HG02588 (cell line): ENCODE data around the gene HECW1.
"Not testable (repeated sequence)": the region's sequence is repeated elsewhere in the genome, so short reads cannot be mapped to it uniquely, and the experiment has no call there.

Experiments used
- ATAC-seq: cut with Tn5 transposase; IDR thresholded peaks from one replicate; pipeline ENCODE4 v1.9.1; 2021; ENCODE audit warnings: mild to moderate bottlenecking, moderate library complexity; ENCODE audit not compliant: unreplicated experiment

The HECW1 gene

GRCh38 chr7:43201912-43202311 lies 89.5 kb downstream of the HECW1 start:
- ATAC-seq: no peak

DNA sequence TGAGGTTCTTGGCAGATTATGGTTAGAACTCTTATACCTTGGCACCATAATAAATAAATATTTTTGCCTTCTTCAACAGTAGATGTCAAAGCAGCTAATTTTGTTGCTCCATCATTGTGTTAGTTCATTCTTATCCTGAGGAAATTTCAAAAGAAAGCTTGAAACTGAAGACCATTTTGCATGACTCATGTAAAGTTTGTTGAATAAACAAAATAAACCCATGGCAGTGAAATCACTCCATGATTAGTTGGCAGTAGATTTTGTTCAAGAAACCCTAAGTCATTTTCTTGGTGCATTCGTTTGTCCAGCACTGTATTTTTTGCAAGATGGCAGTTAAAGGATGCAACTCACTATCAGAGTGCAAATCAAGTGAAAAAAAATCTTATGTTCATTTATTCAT lies 91.6 kb downstream of the HECW1 start:
- ATAC-seq: no peak

DNA sequence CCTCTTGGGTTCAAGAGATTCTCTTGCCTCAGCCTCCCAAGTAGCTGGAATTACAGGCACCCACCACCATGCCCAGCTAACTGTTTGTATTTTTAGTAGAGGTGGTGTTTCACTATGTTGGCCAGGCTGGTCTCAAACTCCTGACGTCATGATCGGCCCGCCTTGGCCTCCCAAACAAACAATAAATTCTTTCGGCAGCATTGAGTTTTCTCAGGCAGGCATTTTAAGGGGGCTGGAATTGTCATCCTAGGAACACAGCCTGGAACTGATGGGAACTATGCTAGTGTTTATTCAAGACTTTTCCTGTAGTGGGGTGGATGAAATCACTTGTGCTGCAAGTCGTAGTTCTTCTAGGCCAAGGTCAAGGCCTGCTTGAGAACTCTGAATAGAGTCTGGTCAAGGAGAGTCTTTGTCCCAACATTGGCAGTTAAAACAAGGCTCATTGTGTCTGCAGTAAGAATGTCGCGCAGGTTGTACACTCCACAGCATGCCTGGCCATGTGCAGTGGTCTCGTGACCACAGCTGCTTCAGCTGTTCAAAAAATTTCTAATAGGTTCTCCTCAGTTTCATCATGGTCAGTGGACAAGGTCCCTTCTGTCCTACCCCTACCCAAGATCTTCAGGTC lies 92.8 kb downstream of the HECW1 start:
- ATAC-seq: no peak

GRCh38 chr7:43208242-43208641 lies 95.8 kb downstream of the HECW1 start:
- no peak for ATAC-seq

DNA sequence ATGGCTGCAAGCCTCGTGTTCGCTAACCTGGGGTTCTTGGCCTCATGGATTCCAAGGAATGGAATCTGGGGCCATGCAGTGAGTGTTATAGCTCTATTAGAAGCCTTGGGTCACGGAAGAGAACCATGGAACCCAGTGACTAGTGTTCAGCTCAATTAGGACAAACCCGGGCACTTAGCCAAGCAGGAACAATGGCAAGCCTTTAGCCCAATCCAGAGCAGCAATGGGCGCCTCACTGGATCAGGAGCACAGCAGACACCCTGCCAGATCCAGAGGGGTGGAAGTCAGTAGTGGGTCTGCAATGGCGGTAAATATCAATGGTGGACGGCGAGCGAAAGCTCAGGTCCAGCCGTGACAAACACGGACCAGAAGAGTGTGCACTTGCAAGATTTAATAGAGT lies 98.1 kb downstream of the HECW1 start:
- not testable (repeated sequence) for ATAC-seq

DNA sequence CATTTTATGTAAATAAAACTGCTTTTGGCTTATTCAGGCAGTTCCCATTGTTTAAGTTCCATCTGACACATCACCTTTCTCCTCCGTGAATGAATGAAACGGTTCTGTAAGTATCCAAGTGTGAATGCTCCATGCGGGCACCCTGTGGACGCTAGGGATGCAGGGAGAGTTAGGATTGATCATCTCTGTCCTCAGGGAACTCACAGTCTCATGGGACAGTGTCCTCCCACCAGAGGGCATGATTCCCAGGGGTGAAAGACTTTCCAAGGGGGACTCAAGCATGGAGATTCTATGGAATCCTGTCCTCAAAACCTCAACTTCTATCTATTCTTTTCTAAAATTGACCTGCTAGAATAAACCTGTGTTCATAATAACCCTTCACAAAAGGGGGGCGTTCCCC lies 98.8 kb downstream of the HECW1 start:
- no peak for ATAC-seq

DNA sequence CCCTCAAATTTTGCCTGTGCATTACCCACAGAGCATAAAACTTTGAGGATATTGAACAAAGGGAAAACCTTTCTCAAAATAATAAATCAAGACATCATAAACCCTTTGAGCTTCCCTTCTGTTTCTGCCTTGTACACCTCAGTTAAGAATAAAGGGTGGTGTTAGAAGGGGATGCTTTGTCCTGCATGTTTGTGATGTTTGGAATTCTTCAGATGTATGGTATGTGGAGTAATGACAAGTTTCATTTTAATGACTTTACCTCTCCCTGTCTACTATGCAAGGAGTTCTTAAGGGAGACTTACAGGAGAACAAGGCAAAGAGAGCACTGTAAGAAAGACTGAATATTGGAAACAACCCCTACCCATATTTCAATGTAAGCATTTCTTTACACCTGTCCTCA lies 99.2 kb downstream of the HECW1 start:
- no peak for ATAC-seq

GRCh38 chr7:43212921-43213320 lies 100.5 kb downstream of the HECW1 start:
- ATAC-seq: no peak

- ATAC-seq: no peak
Measured at GRCh38 chr7:43215061-43215460, 102.6 kb downstream of the HECW1 start.

DNA sequence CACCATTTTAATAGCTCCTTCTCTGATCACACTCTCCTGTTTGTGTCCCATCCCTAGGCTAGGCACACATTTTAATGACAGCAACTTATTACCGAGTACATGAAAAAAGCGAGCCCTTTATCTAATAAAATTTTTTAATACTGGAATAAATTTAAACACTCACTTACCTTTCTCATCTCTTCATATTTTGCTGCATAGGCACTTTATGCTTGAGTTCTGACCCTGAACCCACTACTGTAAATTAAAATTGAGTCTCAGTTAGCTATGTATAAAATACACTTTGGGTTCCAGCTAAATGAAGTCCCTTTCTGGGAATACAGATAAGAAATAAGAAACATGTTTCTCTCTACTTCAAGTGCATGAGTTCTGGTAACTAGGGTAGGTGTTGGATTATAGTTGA lies 104.6 kb downstream of the HECW1 start:
- no peak for ATAC-seq

DNA sequence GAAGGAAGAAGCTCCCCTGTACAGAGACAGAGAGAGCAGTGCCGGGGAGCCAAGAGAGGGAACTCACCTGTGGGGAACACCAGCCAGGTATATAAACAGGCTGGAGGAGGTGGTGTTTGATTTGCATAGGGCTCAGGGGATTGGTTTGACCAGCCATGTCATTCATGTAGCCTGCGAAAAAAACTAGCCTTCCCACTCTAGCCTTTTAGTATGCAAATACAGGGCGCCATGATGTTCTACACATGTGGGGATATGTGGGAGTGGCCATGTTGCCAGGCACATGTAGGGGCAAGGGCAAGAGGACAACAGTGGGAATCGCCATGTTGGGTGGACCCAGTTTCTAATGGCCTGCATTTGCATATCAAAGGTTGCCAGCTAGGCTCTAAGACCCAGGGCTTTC lies 106.5 kb downstream of the HECW1 start:
- ATAC-seq: not testable (repeated sequence)

DNA sequence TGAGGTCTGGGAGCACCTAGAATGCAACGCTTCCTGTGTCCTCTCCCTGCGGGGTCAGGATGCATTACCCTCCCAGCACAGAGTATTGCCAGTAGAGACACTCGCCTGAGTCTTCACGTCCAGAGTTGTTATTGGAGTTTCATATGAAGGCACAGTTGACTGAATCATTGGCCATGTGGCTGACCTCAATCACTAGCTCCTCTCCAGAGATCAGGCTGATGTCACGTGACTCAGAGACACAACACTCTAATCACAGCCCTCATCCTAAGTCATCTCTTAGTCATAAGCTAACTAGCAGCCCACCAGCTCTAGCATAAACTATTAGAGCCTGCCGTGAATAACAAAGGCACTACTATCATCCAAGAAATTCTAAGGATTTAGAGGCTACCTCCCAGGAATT lies 107.8 kb downstream of the HECW1 start:
- no peak for ATAC-seq

- ATAC-seq: no peak
Measured at GRCh38 chr7:43220742-43221141, 108.3 kb downstream of the HECW1 start.

DNA sequence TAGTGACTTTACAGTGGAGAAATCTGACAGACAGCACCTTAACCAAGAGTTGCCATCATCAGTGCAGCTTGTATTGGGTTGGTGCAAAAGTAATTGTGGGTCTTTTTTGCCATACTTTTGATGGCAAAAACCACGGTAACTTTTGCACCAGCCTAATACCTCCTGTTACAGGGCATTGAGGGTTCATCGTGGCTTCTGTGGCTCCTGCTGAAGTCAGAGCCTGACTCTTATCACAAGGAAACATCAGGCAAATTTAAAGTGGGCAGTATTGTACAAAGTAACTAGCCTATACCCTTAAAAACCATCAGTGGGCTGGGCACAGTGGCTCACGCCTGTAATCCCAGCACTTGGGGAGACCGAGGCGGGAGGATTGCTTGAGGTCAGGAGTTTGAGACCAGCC lies 117.4 kb downstream of the HECW1 start:
- no peak for ATAC-seq

- no peak for ATAC-seq
Measured at GRCh38 chr7:43232366-43232765, 119.9 kb downstream of the HECW1 start.

DNA sequence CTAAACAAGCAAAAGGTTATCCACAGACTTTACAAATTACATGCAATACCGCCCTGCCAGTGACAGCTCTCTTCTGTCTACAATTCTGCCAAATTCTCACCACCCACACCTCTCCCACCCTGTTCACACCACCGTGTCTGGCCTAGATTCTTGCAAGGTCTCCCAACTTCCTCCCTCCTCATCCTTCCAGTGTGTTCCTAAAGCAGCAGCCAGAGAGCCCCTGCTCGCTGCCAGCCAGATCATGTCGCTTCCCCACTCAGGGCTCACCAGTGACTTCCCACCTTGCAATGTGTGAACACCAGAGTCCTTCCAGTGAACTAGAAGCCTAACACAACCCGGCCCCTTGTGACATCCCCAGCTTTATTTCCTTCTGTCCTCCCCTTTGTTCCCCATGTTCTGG lies 121.6 kb downstream of the HECW1 start:
- ATAC-seq: no peak

- ATAC-seq: no peak
Measured at GRCh38 chr7:43234968-43235367, 122.5 kb downstream of the HECW1 start.

DNA sequence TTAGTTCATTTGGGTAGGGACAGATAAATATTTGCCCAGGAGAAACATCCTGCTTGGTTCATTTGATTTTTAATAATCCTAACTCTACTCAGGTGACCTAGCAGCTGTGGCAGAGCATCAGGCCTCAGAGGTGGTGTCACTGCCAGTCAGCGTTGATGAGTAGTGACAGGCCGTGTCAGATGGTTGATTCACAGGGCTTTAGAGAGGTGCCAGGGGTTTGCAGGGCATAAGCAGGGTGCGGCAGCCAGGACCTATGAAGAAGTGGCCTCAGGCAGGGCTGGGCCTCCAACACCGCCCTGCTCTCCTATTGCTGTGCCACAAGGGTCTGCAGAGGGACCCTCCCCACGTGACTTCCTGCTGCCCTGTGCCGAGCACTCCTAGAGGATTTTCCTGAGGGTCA lies 128.1 kb downstream of the HECW1 start:
- no peak for ATAC-seq

GRCh38 chr7:43242628-43243255 lies 130.3 kb downstream of the HECW1 start:
- ATAC-seq: no peak

GRCh38 chr7:43244232-43244631 lies 131.8 kb downstream of the HECW1 start:
- ATAC-seq: no peak

DNA sequence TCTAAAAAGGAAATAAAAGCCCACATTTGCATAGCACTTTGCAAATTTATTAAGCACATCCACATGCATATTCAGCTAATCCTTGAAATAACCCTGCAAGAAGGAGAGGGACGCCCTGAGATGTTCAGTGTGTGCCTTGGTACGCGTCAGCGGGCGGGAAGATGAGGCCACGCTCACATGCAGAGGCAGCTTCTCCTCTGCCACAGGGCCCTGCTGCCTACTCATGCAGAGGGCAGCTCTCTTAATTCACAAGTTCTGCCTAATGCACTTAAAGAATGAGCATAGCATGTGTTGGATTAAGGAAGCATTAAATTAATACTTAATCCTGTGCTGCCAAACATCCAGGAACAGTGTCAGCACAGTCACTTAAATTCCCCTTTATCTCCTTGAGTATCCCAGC lies 132.3 kb downstream of the HECW1 start:
- ATAC-seq: no peak

DNA sequence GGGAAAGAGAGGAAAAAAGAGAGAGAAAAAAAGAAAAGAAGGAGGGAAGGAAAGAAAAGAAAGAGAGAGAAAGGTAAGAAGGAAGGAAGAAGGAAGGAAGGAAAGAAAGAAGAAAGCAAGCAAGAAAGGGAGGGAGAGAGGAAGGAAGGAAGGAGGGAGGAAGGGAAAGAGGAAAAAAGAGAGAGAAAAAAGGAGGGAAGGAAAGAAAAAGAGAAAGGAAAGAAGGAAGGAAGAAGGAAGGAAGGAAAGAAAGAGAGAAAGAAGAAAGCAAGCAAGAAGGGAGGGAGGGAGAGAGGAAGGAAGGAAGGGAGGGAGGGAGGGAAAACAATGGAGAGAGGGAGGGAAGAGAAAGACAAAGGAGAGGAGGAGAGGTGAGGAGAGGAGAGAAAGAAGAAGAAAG lies 135.3 kb downstream of the HECW1 start:
- no peak for ATAC-seq

- no peak for ATAC-seq
Measured at GRCh38 chr7:43248553-43248952, 136.1 kb downstream of the HECW1 start.
